ENCODE data around the gene ADAMTS17.

Gene ADAMTS17

DNA sequence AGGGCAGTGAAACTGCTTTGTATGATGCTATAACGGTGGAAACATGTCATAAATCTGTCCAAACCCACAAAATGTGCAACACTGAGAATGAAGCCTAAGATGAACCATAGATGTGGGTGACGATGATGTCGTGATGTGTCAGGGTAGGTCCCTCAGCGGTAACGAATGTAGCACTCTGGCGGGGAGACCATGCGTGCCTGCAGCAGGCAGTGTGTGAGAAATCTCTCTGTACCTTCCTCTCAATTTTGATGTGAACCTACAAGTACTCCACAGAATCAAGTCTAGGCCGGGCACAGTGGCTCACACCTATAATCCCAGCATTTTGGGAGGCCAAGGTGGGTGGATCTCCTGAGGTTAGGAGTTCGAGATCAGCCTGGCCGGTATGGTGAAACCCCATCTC lies 340.4 kb downstream of the ADAMTS17 start:
- H3K4me3 ChIP-seq (ENCODE audit: low read depth, low read length): no peak overlapping the region
- TF ChIP-seq, protein P1, sequence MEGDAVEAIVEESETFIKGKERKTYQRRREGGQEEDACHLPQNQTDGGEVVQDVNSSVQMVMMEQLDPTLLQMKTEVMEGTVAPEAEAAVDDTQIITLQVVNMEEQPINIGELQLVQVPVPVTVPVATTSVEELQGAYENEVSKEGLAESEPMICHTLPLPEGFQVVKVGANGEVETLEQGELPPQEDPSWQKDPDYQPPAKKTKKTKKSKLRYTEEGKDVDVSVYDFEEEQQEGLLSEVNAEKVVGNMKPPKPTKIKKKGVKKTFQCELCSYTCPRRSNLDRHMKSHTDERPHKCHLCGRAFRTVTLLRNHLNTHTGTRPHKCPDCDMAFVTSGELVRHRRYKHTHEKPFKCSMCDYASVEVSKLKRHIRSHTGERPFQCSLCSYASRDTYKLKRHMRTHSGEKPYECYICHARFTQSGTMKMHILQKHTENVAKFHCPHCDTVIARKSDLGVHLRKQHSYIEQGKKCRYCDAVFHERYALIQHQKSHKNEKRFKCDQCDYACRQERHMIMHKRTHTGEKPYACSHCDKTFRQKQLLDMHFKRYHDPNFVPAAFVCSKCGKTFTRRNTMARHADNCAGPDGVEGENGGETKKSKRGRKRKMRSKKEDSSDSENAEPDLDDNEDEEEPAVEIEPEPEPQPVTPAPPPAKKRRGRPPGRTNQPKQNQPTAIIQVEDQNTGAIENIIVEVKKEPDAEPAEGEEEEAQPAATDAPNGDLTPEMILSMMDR (IDR thresholded peaks at IDR 0.05; ENCODE audit: borderline replicate concordance, insufficient read depth, low read depth, low read length): no peak

DNA sequence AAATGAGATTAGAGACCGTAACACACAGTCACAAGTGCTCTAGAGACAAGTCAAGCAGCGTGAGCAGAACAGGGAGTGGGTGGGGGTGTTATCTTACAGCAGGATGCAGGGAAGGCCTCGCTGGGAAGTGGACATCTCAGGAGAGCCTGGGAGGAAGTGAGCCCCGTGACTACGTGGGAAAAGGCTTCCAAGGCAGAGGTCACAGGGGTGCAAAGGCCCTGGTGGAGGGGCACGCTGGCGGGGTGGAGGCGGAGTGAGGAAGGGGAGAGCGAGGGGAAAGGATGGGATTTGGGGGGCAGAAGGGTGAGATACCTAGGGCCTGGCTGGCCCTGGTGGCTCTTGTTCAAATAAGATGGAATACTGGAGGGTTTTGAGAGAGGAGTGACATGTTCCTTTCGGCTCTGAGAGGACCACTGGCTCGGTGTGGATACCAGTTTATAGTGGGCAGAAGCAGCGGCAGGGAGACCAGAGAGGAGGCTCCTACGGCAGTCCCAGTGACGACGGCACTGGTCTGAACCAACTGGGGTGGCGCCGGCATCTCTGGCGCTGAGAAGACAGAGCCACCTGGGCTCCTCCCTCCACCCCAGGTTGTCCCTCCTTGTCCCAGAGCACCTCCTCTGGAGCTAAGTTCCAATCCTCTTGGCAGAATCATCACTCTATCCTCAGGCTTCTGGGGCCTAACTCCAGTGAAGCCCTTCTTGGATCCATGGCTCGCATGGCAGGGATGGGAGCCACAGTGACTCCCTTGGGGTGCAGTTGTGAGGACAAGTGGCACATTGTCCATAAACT lies 342.3 kb downstream of the ADAMTS17 start:
- no peak overlapping the region for H3K4me3 ChIP-seq (ENCODE audit: low read depth, low read length)
- TF ChIP-seq, protein P1 (IDR thresholded peaks at IDR 0.05; ENCODE audit: borderline replicate concordance, insufficient read depth, low read depth, low read length): no peak

DNA sequence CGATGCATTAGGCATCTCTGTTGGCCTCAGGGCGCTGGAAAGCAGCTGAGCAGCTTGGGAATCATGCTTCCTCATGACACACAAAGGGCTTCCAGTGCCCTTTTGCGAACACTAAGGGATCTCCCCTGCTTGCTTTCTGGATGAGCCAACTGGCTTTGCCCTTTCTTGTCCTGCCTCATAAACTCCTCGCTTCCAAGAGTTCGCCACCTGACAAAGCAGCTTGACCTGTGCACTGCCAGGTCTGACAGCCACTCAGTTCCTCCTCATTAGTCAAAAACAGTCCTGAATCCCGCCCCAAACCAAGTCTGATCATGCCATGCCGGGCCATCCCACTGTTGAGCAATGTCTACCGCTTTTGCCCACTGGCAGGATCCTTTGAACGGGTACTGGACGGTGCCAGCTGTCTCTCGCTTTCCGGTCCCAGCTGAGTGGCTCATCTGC lies 343.1 kb downstream of the ADAMTS17 start:
- no peak overlapping the region for H3K4me3 ChIP-seq (ENCODE audit: low read depth, low read length)
- TF ChIP-seq, protein P1 (IDR thresholded peaks at IDR 0.05; ENCODE audit: borderline replicate concordance, insufficient read depth, low read depth, low read length): no peak

DNA sequence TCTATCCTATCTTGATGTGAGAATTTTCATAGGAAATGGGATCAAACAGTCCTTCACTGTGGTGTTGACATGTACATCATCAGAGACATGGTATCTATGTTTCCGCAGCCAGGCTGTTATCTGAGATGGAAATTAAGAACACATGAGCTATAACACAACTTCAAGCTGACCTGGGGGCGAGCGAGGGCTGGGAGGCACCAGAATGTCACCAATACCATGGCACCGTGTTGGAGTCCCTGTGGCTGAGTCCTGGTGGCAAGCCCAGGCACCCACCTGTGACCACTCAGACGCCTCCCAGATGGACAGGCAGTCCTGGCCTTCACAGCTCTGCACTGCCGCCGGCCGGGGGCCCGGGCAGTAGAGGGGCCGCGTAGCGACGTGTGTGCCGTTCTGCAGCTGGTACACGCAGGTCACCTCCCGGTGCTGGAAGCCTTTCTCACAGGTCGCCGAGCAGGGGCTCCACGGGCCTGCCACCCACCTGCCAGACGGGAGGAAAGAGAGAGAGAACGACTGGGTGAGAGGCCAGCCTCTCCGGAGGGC lies 344.6 kb downstream of the ADAMTS17 start:
- no peak overlapping the region for H3K4me3 ChIP-seq (ENCODE audit: low read depth, low read length)
- TF ChIP-seq, protein P1 (IDR thresholded peaks at IDR 0.05; ENCODE audit: borderline replicate concordance, insufficient read depth, low read depth, low read length): no peak

DNA sequence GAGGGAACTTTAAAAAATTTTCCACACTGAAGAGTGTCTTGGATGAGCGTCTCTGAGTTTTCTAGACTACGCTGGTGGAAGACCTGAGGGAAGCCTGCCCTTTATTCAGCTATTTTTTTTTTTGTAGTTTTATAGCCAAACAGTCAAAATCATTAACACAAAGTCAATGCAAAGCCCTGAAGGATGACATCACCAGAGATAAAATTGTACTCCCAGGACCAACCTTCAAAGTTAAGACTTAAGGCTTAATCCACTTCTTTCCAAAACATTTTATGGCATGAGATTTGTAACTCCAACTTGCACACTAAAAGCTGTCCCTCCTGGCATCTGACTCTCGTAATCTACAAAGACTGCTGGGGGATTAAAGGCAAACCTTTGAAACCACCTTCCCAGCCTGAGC lies 345.1 kb downstream of the ADAMTS17 start:
- TF ChIP-seq, protein P1 (IDR thresholded peaks at IDR 0.05; ENCODE audit: borderline replicate concordance, insufficient read depth, low read depth, low read length): no peak
- no peak overlapping the region for H3K4me3 ChIP-seq (ENCODE audit: low read depth, low read length)

DNA sequence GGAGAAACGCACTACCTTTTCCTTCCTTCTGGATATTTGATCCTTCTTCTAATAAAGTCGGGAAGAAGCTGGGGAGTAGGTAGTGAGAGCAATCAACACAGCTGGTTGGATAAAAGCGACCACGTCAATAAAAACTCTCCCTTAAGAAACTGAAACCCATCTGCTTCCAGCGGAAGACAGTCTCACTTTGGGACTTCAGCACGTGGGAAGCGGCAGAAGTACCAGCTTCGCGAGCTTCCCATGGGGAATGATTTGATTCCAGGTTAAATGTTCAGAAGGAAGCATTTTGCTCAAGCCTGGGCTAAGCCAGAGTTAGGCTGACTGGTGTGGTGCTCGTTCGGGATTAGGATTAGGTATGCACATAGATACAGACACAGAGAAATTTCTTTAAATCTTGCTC lies 346.2 kb downstream of the ADAMTS17 start:
- TF ChIP-seq, protein P1 (IDR thresholded peaks at IDR 0.05; ENCODE audit: borderline replicate concordance, insufficient read depth, low read depth, low read length): no peak
- no peak overlapping the region for H3K4me3 ChIP-seq (ENCODE audit: low read depth, low read length)

DNA sequence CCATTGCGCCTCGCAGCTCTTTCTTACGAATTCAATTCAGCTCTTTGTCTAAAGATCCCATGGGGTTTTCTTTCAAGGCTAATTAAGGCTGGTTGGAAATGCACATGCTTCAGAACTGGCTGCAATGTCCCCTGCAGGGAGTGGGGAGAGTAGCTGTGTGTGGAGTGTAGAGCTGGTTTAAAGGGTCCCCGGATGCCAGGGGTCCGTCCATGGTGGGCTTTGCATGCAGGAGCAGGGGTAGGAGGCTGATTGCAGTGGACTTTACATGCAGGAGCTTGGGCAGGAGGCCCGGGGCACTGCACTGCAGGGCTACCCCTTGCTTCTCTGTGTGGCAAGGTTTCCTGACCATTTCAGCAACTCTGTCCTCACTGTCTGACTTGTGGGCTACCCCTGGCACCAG lies 346.9 kb downstream of the ADAMTS17 start:
- TF ChIP-seq, protein P1 (IDR thresholded peaks at IDR 0.05; ENCODE audit: borderline replicate concordance, insufficient read depth, low read depth, low read length): no peak
- no peak overlapping the region for H3K4me3 ChIP-seq (ENCODE audit: low read depth, low read length)

All from GM12875 (cell line).